Calu3 (cell line): ENCODE data around the gene RMND1. TPM values are rescaled to one million over a fixed set of nuclear protein-coding genes. Genes with fewer than 3 reads are reported as not detected.
"Not testable (repeated sequence)": the region's sequence is repeated elsewhere in the genome, so short reads cannot be mapped to it uniquely, and the experiment has no call there.

Source experiments
- BruUV-seq: library from RNA; stranded (reverse); fragments of 400-500 nt; replicated peaks from 2 replicates; lab custom pipeline; 2021; lab: Mats Ljungman, UMichigan
- CTCF ChIA-PET: fragments of 300-600 bp; sonication (Branson Sonifier 250); formaldehyde crosslinking; loops from one replicate; lab custom pipeline; 2022; ENCODE audit warnings: antibody characterized with exemption; lab: Charles Lee
- DNase-seq: peaks from one replicate; pipeline ENCODE4 v3.0.0; 2022
- H3K27ac Mint-ChIP-seq: one replicate; pipeline ENCODE4 v1.8.0; 2022; ENCODE audit warnings: mixed read lengths; ENCODE audit not compliant: unreplicated experiment
- H3K27me3 Mint-ChIP-seq: one replicate; pipeline ENCODE4 v1.8.0; 2022; ENCODE audit warnings: mixed read lengths; ENCODE audit not compliant: unreplicated experiment
- H3K36me3 Mint-ChIP-seq: one replicate; pipeline ENCODE4 v1.8.0; 2022; ENCODE audit warnings: mild to moderate bottlenecking, moderate library complexity, mixed read lengths; ENCODE audit not compliant: insufficient read depth, unreplicated experiment
- H3K4me1 Mint-ChIP-seq: one replicate; pipeline ENCODE4 v1.8.0; 2022; ENCODE audit warnings: mild to moderate bottlenecking, low read depth, mixed read lengths; ENCODE audit not compliant: unreplicated experiment
- H3K4me3 Mint-ChIP-seq: one replicate; pipeline ENCODE4 v1.8.0; 2022; ENCODE audit warnings: mild to moderate bottlenecking, low read depth, moderate library complexity, mixed read lengths; ENCODE audit not compliant: unreplicated experiment
- H3K9me3 Mint-ChIP-seq: one replicate; pipeline ENCODE4 v1.8.0; 2022; ENCODE audit warnings: low read depth, mixed read lengths; ENCODE audit not compliant: unreplicated experiment
- CTCF ChIP-seq: fragments of 200-600 bp; IDR thresholded peaks from one replicate; pipeline ENCODE4 v1.8.0; 2022; ENCODE audit warnings: antibody characterized with exemption; ENCODE audit not compliant: unreplicated experiment
- intact Hi-C: fragments of 100-400 bp; cut with micrococcal nuclease; formaldehyde crosslinking; loops from one replicate; pipeline ENCODE4 v1.10.0; 2022; ENCODE audit not compliant: unreplicated experiment
- total RNA-seq: library from RNA; stranded (reverse); gene quantifications from 2 replicates; pipeline ENCODE4 v1.2.3, GENCODE V29; 2022

The RMND1 gene
- total RNA-seq, 1 experiment from 2014 or later = 13.2 TPM

DNA sequence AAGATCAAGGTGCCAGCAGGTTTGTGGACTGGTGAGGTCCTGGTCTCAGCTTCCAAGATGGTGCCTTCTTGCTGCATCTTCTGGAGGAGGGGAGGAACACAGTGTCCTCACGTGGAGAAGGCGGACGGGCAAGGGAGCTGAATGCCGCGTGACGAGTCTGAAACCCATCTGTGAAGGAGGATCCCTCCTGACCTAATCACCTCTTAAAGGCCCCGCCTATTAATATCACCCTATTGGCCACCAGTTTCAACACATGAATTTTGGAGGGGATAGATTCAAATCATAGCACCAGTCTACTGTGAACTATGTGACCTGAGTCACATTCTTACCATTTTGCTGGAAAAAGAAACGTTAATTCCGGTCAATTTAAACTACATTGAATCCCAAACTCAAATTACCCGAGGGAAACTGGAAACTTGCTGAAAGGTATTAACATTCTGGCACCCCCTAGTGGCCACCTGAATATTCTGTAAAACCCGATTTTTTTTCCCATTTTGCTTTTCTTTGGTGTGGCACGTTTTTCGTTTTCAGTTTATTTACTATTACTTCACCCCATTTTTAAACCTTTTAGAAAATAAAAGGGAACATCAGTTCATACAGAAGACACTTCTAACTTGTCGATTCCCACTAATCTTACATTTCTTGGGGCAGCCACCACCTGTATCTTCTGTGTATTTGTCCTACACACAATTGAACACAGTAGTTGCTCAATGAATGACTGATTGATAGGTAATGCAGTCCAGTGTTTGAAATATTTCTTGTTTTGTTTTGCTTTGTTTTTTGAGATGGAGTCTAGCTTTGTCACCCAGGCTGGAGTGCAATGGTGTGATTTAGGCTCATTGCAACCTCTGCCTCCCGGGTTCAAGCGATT is 24.0 kb upstream of the RMND1 start:
- Mint-ChIP-seq H3K9me3 (no peaks in the 10 kb centered on the region), H3K36me3 (no peaks in the 10 kb centered on the region), H3K27ac (no peak overlapping the region), H3K27me3 (no peaks in the 10 kb centered on the region), H3K4me1 (no peaks in the 10 kb centered on the region), H3K4me3 (no peak overlapping the region)
- CTCF ChIA-PET = interaction anchor here (0.7 kb wide), 1 partner anchor 114 kb away, joined by 4 read pairs; no protein-coding TSS in a partner anchor
- peak; percentile 32 for DNase-seq
- TF ChIP-seq CTCF = peak; percentile 34
- no TSS peak for BruUV-seq
- intact Hi-C loops = no loop called here

DNA sequence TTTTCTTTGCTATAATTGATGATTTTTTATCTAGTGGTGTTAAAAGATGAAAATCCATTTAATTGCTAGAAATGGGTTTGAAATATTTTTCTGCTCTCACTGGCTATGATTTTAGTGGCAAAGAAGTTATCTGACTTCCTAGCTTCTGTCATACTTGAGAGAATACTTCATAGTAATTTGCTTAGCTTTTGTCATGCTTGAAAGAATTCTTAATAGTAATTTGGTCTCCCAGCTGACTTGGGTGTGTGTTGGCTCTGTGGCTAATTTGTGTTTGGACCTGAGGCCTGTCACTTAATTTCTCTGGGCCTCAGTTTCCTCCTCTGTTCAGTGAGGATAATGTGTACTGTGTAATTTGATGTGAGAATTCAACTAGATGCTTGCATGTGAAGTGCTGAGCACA is 12.8 kb upstream of the RMND1 start:
- CTCF ChIA-PET = no interaction called here
- Mint-ChIP-seq H3K27me3 (no peaks in the 10 kb centered on the region), H3K4me3 (no peak overlapping the region), H3K4me1 (no peaks in the 10 kb centered on the region), H3K36me3 (no peaks in the 10 kb centered on the region), H3K9me3 (no peaks in the 10 kb centered on the region), H3K27ac (no peak overlapping the region)
- intact Hi-C loops = no loop called here
- no TSS peak for BruUV-seq
- DNase-seq = no peak
- no peak for TF ChIP-seq CTCF

GRCh38 chr6:151461673-151462072 is 9.7 kb upstream of the RMND1 start:
- CTCF ChIA-PET = no interaction called here
- intact Hi-C loops = no loop called here
- no peak overlapping the region for H3K27ac Mint-ChIP-seq
- no peaks in the 10 kb centered on the region for H3K27me3 Mint-ChIP-seq
- no peak overlapping the region for H3K4me3 Mint-ChIP-seq
- DNase-seq = no peak
- no peaks in the 10 kb centered on the region for H3K36me3 Mint-ChIP-seq
- no peak for TF ChIP-seq CTCF
- BruUV-seq = no TSS peak
- no peaks in the 10 kb centered on the region for H3K4me1 Mint-ChIP-seq
- H3K9me3 Mint-ChIP-seq = no peaks in the 10 kb centered on the region

DNA sequence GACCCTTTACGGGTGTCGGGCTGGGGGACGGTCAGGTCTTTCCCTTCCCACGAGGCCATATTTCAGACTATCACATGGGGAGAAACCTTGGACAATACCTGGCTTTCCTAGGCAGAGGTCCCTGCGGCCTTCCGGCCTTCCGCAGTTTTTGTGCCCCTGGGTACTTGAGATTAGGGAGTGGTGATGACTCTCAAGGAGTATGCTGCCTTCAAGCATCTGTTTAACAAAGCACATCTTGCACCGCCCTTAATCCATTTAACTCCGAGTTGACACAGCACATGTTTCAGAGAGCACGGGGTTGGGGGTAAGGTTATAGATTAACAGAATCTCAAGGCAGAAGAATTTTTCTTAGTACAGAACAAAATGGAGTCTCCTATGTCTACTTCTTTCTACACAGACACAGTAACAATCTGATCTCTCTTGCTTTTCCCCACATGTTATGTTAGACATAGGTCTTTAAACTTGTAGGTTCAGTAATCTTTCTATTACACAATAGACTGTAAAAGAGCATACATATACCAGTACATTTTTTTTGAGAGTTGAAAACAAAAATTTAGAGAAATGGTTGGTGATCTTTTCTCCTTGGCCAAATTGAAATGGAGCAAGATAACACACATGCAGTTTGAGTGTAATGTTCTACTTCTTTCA is 3.9 kb upstream of the RMND1 start:
- H3K27ac Mint-ChIP-seq, H3K4me1 Mint-ChIP-seq, H3K9me3 Mint-ChIP-seq, BruUV-seq, CTCF ChIA-PET, H3K4me3 Mint-ChIP-seq, H3K27me3 Mint-ChIP-seq: not testable (repeated sequence)
- intact Hi-C loops = loop anchor here (10.0 kb wide), 1 partner anchor 209 kb away; no protein-coding TSS in a partner anchor
- peak; percentile 25 for DNase-seq
- peaks cover 20% of the 10 kb centered on the region for H3K36me3 Mint-ChIP-seq
